NCI-H748 (cell line): ENCODE measurements around the gene CD244.
"Not testable (repeated sequence)": the region's sequence is repeated elsewhere in the genome, so short reads cannot be mapped to it uniquely, and the experiment has no call there.

ENCODE experiments used
- DNase-seq: peaks from one replicate; lab custom pipeline; 2025; ENCODE audit not compliant: unreplicated experiment; lab: John Stamatoyannopoulos, UW

The CD244 gene

DNA sequence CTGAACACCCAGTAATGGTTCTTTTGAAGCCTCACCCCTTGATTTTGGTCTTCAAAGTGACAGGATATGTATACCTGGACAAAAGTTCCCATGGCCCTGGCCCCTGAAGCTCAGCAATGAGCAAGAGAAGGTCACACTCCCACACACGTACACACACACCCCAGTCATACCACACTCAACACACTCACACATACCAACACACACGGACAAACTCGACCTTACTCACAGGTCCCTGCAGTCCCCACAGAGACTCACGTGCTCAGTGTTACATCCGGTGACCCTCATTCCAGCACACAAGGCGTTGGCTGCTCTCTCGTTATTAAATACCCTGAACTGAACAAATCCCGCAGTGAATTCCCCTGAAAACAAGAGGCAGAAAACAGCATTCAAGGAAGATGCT, 16.4 kb upstream of the CD244 start:
- DNase-seq: no peak

DNA sequence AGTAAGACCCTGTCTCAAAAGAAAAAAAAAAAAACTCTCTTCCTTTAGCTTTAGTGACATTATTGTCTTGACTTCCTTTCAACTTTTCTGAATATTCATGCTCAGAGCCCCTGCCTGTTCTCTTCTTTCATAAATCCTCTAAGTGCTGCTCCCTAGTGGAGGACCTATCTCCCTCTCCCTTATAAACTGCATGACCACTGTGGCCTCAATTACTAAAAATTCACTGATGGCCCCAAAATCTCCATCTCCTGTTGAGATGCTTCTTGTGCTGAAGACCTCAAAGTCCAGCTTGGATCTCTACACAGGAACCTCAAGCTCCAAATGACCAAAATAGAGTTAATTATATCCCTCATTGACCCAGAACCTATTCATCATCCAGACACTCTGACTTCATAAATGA, 14.5 kb upstream of the CD244 start:
- no peak for DNase-seq

DNA sequence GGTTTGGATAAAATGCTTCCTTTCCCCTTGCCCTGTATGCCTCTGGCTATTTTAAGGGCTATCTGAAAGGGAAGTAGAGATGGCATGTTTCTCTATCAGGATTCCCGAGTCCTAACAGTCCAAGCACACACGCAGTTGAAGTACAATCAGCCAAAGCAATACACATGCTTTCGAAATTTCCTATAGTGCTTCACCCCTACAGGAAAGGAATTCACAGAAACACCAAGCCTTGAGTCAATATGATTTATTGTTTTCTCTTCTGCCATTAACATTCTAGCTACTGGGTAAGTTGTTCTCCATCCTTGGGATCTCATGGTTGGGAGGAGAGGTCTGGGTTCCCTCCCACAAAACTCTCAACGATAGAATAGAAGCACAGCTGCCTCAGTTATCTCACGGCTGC, 13.6 kb upstream of the CD244 start:
- no peak for DNase-seq

DNA sequence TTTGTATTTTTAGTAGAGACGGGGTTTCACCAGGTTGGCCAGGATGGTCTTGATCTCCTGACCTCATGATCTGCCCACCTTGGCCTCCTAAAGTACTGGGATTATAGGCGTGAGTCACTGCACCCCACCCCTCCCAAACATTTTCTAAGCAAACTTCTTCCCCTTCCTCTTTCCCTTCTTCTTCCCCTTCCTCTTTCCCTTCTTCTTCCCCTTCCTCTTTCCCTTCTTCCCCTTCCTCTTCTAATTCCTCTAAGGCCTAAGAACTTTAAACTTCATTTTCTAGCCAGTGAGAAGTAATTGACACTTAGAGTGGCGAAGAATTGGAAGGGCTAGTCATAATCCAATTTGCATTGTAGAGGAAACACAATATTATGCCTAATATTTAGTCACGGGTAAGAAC, 12.9 kb upstream of the CD244 start:
- DNase-seq: not testable (repeated sequence)

DNA sequence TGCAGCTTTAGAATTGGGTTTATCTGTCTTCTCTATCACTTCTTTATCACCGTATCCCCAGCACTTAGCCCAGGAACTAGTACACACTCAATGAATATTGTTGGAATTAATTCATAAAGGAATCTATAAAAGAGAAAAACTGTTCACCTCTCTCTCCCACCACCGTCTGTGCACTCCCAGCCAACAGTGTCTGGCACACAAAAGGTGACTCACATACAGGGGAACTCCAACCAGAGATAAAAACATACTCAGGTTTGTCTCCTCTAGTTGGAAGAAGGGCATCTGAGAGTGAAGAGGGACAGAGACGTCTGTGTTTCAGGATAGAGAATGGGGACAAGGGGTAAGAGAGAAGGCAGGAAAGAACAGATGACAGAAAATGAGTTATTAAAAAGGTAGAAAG, 12.2 kb upstream of the CD244 start:
- no peak for DNase-seq

DNA sequence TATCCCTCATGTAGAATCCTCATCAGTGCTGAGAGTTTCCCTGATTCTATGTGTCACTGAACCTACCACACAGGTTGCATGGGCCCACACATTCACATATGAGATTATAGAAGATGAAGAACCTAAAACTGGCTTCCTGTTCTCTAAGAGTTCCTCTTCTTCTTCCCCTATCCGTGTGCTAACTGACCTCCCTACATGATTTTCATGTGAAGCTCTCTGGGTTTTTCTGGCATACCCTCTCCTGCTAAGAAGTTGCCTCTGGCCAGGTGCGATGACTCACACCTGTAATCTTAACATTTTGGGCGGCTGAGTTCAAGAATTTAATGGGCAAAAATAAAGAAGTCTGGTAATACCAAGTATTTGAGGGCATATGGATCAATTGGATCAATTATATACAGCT, 5.5 kb upstream of the CD244 start:
- DNase-seq: no peak

DNA sequence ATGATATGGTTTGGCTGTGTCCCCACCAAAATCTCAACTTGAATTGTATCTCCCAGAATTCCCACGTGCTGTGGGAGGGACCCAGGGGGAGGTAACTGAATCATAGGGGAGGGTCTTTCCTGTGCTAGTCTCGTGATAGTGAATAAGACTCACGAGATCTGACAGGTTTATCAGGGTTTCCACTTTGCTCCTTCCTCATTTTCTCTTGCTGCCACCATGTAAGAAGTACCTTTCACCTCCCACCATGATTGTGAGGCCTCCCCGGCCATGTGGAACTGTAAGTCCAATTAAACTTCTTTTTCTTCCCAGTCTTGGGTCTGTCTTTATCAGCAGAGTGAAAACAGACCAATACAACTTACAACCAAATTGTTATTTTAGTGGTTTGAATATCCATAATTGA, 5.0 kb upstream of the CD244 start:
- not testable (repeated sequence) for DNase-seq

DNA sequence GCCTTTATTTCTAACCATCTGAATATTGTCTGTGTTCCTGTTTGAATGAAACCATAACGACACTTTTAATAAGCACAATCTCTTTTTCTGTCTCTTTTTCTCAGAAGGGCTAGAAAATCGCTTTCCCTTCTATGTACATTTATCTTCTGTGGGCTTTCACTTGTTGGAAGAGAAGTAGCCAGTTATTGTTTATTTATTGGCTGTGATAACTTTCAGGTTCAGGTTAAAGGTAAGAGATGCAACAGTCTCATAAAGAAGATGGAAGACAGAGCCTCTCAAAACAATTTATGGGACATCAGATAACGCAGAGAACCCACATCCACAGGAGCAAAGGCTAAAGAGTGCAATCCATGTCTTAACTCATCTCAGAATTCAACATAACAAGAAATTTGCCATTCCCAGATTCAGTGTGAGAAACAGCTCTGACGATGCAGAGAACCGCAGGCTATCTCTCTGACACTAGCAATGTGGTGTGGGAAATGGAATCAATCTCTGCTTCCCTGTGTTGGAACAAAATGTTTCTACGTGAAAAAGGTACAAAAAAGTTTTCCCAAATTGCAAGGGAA, 4.1 kb upstream of the CD244 start:
- no peak for DNase-seq

DNA sequence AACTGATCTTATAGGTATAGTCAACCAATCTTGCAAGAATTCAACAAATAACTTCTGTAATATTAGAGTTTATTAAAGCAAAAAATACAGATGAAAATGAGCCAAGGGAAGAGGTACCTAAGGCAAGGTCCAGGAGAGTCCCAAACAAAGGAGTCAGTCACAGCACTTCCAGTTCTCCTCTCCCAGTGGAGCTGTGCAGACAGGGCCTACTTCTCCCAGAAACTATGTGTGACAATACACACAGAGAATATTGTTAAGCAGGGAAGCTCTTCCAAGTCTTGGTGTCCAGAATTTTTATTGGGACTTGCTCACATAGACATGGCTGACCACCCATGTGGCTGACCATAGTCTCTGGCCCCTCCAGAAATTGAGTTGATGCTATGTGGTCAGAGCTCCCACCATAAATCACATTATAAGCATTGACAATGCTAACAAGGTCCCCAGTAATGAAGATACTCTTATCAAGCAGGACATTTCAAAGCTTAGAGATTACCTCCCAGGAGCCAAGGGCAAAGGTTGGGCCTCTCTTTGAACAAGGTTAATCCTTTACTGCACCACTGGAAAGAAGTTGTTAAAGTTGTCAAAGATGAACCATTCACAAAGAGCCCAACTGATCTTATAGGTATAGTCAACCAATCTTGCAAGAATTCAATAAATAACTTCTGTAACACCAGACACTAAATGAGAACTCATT, 3.5 kb upstream of the CD244 start:
- no peak for DNase-seq

DNA sequence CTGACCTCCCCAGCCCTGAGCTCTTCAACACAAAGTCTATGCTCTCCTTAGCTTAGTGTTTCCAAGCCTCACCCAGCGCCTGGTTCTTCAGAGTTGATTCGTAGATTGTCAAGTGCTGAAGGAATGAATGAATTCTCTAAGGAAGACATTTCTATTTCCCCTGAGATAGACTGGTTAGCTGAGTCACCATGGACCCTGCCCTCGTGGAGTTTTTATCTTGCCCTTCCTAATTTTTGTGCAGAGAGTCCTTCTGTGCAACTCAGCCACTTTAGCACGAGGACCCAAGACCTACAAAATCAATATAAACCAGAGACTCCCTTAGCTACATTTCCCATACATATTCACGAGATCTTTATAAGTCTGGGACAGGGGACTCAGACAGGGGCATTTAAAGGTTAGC, 2.6 kb upstream of the CD244 start:
- no peak for DNase-seq

DNA sequence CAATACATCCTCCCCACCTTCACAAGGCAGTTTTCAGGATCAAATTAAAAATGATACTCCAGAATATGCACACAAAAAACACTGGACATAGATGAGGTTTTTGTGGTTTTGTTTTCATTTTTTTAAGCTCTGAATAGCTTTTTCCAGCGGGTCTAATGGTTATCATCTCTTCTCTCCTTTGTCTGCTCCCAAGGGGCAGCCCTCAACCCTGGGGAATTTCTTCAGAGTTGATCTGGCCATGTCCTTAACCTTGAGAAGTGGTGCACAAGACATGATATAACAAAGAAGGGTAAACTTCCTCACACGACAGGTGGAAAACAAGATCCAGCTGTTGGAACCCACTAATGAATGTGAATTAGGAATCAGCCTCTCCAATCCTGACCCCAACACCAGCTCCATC, 1.5 kb upstream of the CD244 start:
- DNase-seq: no peak

DNA sequence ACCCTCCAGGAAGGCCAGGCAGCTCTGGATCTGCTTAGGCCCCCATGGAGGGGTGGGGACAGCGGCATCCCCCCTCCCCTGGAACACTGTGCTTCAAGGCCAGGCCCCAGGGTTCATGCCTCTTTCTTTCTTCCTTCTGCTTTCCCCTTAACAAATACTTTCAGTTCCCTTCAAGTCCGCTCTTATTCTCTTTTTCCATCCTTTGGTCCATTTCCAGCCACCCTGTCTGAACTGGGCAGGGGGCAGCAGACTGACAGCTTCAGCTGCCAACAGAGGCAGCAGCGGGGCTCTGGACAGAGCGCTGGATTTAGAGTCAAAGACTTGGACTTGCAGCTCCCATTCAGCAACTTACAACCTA, 1.1 kb upstream of the CD244 start:
- DNase-seq: no peak

DNA sequence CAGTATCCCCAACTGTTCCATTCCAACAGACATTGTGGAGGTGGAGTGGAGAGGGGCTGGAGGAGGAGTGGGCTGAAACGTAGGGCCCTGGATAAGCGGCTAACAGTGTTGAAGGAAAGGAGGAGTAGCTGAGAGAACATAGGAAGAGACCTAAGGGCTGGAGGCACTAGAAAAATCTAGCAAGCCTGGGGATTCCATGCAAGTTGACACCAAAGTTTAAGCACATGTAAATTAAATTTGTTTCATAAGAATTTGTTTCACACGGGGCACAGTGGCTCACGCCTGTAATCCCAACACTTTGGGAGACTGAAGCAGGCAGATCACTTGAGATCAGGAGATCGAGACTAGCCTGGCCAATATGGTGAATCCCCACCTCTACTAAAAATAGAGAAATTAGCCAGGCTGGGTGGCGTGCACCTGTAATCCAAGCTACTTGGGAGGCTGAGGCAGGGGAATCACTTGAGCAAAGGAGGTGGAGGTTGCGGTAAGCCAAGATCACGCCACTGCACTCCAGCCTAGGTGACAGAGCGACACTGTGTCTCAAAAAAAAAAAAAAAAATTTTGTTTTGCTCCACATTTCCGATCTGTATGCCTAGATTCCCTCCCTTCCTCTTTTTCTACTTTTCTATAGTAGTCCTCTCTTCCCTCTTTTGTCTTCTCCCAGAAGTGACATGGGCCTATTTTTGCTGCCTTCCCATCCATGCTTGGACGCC, 530 bp upstream of the CD244 start:
- no peak for DNase-seq

DNA sequence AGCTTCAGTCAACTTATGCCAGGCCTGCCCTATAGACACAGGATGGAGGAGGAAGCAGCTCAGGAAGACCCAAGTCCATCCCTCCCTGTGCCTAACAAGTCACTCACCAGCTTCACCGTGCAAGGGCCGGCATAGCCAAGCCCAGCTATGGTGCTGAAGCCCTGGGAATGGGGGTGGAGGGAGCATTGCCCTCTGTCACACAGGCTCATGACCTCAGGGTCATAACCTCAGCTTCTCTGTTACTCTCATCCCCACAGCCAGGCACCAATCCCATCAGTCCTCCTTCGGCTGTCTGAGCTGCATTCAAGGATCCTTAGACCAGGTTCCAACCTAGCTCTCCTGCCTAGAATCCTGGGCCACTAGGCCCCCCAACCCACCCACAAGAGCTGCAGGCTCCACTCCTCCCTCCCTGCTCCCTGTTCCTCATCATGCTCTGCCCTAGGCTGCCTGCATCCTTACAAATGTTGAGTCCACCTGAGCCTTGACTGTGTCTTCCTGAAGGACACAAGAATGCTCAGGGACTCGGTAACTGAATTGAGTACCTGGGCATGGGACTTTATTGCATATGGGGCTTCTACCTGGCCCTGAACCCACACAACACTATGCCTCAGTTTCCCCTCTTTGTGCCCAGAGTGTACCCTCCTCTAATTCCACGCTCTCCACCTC, 1.7 kb downstream of the CD244 start:
- no peak for DNase-seq

DNA sequence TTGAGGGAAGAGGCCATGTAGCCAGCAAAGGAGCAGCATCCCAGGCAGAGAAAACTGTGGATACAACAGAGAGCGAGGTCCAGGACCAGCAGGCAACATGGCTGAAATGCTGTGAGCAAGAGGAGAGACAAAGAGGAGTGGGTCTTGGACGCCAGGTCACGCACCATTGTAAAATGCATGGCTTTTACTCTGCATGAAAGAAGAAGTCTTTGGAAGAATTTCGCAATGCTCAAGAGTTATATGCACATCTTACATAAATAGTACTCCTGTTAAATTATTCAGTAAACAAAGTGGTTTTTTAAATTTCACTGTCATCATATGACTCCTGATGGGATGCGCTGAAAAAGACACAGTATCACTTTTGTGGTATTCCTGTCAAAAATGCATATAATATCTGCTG, 3.5 kb downstream of the CD244 start:
- DNase-seq: no peak

DNA sequence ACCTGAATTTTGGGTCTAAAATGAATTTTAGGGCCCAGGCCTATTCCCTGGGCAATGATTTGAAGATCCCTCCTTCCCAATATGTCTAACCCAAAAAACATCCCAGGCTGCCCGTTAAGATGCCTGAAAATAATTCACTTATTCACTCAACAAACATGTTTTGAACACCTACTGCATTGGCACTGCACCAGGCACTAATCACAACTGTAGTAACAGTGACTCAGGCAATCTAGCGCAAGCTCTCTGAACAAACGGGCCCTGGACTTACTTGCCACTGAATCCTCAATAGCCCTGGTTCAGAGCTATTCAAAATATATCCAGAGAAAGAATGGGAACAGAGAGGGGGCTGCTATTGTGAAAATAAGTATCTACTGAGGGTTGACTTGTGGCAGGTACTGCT, 4.2 kb downstream of the CD244 start:
- DNase-seq: no peak

DNA sequence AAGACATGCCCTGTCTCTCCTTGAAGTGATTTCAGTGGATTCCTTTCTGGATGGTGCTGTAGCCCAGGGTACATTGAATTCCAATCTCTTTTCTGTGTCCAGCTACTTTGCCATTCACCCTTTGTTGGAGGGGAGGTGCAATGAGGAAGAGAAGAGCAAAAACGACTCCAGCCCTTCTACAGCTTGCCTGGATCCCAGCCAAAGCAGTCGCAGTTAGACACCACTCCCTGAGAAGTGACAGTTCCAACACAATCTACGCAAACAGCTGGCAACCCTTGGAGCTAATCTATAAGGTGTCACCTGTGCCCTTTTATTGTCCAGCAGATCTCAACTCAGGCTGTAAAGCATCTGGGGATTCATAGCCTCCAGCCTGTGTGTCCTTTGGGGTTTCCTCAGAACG, 4.6 kb downstream of the CD244 start:
- DNase-seq: no peak

DNA sequence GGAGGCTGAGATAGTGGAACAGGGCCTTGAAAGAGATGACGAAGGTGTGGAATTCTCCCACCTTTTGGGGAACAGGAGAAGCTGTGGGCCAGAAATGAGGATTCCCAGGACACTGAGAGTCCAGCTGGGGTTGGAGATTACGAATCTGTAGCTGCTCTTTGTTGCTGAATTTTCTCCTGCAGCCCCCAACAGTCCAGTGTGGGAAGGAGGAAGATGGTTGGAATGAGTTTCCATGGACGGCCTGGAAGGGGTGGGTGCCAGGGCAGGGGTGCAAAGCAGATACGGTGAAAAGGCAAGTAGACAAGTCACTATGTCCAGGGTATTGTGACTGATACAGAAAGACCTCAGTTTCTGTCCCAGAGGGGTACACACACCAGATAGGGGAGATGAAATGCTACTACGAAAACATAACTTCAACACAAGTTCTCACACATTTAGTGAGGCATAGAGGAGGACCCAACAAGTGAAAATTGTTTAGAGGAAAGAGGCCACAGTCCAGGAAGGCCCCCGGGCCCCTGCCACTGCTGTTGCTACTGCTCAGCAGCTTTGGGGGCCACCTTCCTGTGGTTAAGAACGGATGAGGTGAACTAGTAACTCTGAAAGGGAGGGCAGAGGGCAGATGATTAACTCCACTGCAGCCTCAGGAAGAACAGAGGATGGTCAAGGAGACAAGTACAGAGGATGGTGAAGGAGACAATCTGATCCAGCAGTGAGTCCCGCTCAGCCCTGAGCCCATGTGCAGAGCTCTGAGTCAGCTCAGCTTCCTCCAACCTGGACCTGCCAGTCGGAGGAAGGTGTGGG, 7.3 kb downstream of the CD244 start:
- DNase-seq: no peak

DNA sequence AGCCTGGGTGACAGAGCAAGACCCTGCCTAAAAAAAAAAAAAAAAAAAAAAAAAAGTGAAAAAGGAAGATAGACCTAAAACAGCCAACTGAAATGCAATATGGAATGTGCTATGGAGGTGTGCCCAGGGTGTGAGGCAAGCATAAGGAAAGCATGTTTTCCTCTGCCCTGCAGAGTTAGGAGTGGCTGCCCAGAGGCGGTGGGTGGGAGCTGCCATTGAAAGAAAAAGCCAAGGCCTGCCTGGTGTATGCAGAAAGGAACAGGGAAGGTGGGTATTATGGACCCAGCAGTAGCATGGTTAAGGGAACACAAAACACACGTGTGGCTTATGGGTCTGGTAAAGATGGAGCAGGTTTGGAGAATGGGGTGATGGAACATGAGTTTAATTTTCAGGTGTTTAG, 8.9 kb downstream of the CD244 start:
- DNase-seq: no peak

DNA sequence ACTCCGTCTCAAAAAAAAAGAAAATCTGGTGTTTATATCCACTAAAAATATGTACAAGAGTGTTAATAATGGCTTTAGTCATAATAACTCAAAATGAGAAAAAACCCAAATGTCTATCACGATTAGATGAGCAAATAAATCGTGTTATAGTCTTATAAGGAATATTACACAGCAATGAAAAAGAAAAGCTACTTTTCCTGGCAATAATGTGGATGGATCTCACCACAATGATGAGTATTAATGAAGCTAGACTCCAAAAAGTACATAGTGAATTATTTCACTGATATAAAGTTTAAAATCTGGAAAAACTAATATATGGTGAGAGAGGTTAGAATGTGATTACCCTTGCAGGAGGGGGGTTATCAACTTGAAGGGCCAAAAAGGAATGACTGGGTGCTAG, 9.7 kb downstream of the CD244 start:
- DNase-seq: no peak

DNA sequence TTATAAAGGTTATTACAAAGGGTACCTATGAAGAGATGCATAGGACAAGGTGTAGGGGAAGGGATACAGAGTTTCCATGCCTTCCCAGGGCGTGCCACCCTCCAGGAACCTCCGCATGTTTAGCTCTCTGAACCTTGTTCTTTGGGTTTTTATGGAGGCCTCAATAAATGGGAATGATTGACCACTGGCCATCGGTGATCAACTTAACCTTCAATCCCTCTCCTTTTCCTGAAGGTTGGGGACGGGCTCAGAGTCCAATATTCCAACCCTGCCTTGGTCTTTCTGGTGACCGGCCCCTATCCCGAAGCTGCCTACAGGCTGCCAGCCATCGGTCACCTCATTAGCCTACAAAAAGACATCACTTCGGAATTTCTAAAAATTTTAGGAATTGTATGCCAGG, 11.7 kb downstream of the CD244 start:
- DNase-seq: no peak
